Measurements from ENCODE around the gene RNF169. TPM values are rescaled to one million over a fixed set of nuclear protein-coding genes. Genes with fewer than 3 reads are reported as not detected.

RNF169 gene
- total and polyA plus RNA-seq, 2 of the 13 experiments (the other 11 are each of a cell fraction or from before 2014, with no cell fraction given): 5.3 to 14.2 TPM

GRCh38 chr11:74749127-74749964 lies 697 bp downstream of the RNF169 start (continued):
- TF ChIP-seq ZBTB49 (CRISPR knock-in tag; IDR thresholded peaks at IDR 0.05; ENCODE audit: borderline replicate concordance): no peak
- TF ChIP-seq PRMT3 (CRISPR knock-in tag; IDR thresholded peaks at IDR 0.05; ENCODE audit: borderline replicate concordance, low read depth): 0 out of 2 replicates have a peak, but pooled peaks have one; percentile 23
- no peak for TF ChIP-seq ZNF879 (CRISPR knock-in tag; IDR thresholded peaks at IDR 0.05)
- TF ChIP-seq ZBTB21 (CRISPR knock-in tag; IDR thresholded peaks at IDR 0.05): no peak
- no peak for TF ChIP-seq CREM (IDR thresholded peaks at IDR 0.05)
- TF ChIP-seq CREM (CRISPR knock-in tag; IDR thresholded peaks at IDR 0.05): no peak
- TF ChIP-seq GATAD2A (CRISPR knock-in tag; IDR thresholded peaks at IDR 0.05): peak; percentile 56
- peak; percentile 34; the same call in 1 of the 2 replicates for TF ChIP-seq TBX2 (CRISPR knock-in tag; IDR thresholded peaks at IDR 0.05; ENCODE audit: borderline replicate concordance)
- 0 out of 2 replicates have a peak, but pooled peaks have one; percentile 34 for TF ChIP-seq ZBTB37 (CRISPR knock-in tag; IDR thresholded peaks at IDR 0.05)
- no peak for TF ChIP-seq GLI4 (CRISPR knock-in tag; IDR thresholded peaks at IDR 0.05; ENCODE audit: borderline replicate concordance)
- 0 out of 2 replicates have a peak, but pooled peaks have one; percentile 34 for TF ChIP-seq STAT5B (CRISPR knock-in tag; IDR thresholded peaks at IDR 0.05)
- TF ChIP-seq ZSCAN21 (CRISPR knock-in tag; IDR thresholded peaks at IDR 0.05; ENCODE audit: borderline replicate concordance): peak; percentile 40
- peak; percentile 45; the same call in 1 of the 2 replicates for TF ChIP-seq LCORL (IDR thresholded peaks at IDR 0.05)
- TF ChIP-seq LCORL (CRISPR knock-in tag; IDR thresholded peaks at IDR 0.05): no peak
- 0 out of 2 replicates have a peak, but pooled peaks have one; percentile 35 for TF ChIP-seq MED13 (CRISPR knock-in tag; IDR thresholded peaks at IDR 0.05)
- TF ChIP-seq NFIC (IDR thresholded peaks at IDR 0.05; ENCODE audit: low read length): no peak
- TF ChIP-seq ZNF710 (CRISPR knock-in tag; IDR thresholded peaks at IDR 0.05; ENCODE audit: borderline replicate concordance): peak; percentile 62
- TF ChIP-seq GMEB1 (CRISPR knock-in tag; IDR thresholded peaks at IDR 0.05; ENCODE audit: borderline replicate concordance): peak; percentile 52; the same call in 1 of the 2 replicates
- no peak for TF ChIP-seq NBN (conservative IDR thresholded peaks at IDR 0.05)

Measured in HepG2 (cell line).